CD1c-positive myeloid dendritic cell (primary cell): ENCODE data around the gene ENDOG.
A peak's percentile ranks its signal among the peaks of the same experiment; 100 is the strongest.
"Not testable (repeated sequence)": the region's sequence is repeated elsewhere in the genome, so short reads cannot be mapped to it uniquely, and the experiment has no call there.

Experiments
- DNase-seq: peaks from one replicate; pipeline ENCODE4 v3.0.0-alpha.2; 2016; ENCODE audit errors: extremely low spot score

Gene ENDOG

GRCh38 chr9:128828719-128829452 is 10.6 kb downstream of the ENDOG start:
- DNase-seq = no peak

GRCh38 chr9:128829477-128830251 is 11.4 kb downstream of the ENDOG start, which contains the start of gene SPOUT1:
Gene SPOUT1 (minus strand): TSS chr9:128829794. CDS start chr9:128829780, 14 bp downstream.
- peak; percentile 97 for DNase-seq

DNA sequence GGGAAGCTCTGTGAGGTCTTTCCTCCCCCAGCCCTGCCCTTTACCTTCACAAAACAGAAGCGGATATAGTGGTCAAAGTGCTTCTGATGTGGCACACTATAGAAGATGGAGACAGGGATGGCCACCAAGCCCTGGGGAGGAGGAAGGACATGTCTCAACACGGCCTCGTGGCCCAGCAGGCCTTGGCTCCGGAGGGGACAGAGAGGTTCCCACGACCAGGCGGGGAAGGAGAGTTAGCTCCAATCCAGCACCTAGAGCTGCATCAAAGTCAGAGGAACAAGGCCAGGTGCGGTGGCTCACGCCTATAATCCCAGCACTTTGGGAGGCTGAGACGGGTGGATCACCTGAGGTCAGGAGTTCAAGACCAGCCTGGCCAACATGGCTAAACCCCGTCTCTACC is 15.4 kb downstream of the ENDOG start:
- DNase-seq = no peak

DNA sequence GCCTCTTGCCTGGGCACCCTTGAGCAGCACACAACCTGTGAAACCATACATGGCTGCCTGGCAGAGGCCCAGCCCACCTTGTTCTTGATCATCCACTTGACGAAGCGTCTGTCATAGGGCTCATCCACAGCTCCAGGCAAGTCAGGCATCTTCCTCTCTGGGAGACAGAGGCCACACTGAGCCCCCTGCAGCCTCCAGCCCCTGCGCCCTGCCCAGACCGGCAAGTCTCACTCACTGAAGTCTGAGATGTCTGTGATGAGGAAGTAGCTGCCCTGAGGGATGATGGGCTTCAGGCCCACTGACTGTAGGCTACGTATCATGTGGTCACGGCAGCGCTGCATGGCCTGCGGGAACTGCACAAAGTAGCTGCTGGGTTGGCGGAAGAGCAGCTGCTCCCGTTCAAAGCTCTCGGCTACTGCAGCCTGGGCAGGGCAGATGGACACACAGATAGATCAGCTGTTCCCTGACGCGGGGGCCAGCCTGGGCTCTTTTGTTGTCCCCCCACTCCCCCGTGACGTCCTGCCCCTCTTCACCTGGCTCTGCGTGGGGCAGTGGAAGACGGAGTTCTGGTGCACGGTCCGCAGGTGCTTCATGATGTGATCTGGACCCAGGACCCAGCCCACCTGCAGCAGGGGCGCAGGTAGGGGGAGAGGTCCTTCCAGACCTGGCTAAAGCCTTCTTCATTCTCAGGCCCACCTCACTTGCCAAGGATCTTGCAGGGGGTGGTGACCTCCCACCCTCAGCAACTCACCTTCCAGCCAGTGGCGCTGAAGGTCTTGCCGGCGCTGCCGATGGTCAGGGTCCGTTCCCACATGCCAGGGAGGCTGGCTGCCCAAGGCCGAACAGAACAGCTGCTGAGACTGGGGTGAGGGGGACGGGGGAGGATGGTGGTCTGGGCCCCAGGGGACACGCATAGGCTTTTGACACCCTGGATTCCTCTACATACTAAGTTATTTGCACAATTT is 17.2 kb downstream of the ENDOG start:
- DNase-seq = no peak

GRCh38 chr9:128836509-128837145 is 18.3 kb downstream of the ENDOG start:
- no peak for DNase-seq

DNA sequence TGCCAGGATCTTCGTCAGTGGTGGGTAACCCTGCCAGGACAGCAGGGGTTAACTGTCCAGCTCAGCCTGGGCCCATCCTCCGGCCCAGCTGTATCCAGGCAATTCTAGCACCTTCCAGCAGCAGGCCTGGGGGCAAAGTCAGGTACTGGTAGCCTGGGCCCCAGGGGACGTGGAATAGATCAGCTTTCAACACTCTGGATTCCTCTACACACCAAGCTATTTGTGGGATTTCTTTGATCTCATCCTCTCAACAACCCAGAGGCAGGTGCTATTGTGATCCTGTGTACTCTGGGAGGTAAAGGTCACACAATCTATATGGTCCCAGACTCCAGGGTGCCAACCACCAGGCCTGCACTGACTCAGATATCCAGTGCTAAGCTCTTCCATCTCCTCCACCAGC is 20.0 kb downstream of the ENDOG start:
- DNase-seq = no peak

DNA sequence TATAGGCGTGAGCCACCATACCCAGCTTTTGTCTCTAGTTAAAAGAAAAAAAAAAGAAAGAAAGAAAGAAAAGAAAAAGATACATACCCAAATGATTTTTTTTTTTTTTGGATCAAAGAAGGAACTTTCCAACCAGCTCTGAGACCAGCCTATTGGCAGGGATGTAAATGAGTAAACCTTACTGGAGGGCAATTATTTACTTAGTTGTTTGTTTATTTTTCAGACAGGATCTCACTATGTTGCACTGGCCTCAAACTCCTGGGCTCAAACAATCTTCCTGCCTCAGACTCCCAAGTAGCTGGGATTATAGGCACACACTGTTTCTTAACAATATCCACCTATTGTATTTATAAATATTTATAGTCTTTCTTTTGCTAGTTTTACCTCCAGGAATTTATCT is 22.2 kb downstream of the ENDOG start:
- DNase-seq = no peak

- DNase-seq = no peak
Measured at GRCh38 chr9:128841694-128842492, 23.6 kb downstream of the ENDOG start.

DNA sequence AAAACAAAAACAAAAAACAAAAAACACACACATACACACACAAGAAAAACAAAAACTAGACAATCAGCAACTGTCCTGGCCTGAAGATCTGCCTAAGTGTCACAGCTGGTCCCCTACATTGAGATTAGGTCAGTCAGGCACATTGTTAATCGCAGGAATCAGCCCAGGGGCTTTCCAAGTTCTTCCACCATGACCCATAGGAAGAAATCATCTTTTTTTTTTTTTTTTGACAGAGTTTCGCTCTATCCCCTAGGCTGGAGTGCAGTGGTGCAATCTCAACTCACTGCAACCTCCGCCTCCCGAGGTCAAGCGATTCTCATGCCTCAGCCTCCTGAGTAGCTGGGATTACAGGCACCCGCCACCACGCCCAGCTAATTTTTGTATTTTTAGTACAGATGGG is 24.9 kb downstream of the ENDOG start:
- not testable (repeated sequence) for DNase-seq

DNA sequence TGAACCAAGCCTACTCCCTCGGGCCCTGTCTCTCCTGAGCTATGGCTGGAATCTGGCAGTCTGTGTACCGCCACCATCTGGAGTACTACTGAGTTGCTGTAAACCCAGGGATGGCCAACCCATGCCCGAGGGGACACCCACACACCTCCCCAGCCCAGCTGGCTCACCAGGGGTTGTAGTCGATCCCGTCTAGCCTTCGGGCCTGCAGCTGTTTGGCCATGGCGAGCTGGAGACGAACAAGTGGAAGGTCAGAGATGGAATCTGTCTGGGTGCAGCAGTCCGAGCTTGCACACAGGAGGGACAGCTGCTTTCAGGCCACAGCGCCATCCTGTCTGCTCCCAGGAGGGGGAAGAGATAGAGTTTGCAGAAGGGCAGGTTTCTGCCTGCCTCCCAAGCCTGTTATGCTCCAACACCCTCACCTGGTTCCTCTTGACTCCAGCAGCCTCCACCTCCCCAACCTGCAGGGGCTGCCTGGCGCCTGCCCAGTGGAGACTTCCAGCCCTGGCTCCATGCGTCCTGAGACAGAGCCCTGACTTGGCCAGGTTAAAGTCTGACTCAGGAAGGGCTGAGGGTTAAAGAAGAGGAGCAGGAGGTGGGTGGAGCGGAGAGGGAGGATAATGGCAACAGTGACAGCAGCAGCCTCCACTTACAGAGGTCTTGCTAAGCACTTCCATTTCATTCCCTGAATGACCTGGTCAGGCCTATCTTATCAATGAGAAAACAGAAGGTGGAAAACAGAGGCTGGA is 27.1 kb downstream of the ENDOG start:
- no peak for DNase-seq

- no peak for DNase-seq
Measured at GRCh38 chr9:128846680-128847030, 28.4 kb downstream of the ENDOG start.

DNA sequence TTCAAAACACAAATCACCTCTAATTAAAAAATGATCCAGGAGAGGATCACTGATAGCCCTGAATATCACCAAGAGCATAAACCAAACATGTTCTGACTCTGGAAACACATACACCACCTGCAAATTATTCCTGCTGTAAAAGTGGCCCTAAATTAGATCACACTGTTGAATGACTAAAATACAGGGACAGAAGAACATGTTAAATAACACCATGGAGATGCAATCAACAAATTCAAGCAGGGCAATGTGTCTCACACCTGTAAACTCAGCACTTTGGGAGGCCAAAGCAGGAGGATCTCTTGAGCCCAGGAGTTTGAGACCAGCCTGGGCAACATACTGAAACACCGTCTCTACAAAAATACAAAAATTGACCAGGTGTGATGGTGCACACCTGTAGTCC is 29.5 kb downstream of the ENDOG start:
- no peak for DNase-seq

- DNase-seq = not testable (repeated sequence)
Measured at GRCh38 chr9:128851024-128851423, 32.7 kb downstream of the ENDOG start.

DNA sequence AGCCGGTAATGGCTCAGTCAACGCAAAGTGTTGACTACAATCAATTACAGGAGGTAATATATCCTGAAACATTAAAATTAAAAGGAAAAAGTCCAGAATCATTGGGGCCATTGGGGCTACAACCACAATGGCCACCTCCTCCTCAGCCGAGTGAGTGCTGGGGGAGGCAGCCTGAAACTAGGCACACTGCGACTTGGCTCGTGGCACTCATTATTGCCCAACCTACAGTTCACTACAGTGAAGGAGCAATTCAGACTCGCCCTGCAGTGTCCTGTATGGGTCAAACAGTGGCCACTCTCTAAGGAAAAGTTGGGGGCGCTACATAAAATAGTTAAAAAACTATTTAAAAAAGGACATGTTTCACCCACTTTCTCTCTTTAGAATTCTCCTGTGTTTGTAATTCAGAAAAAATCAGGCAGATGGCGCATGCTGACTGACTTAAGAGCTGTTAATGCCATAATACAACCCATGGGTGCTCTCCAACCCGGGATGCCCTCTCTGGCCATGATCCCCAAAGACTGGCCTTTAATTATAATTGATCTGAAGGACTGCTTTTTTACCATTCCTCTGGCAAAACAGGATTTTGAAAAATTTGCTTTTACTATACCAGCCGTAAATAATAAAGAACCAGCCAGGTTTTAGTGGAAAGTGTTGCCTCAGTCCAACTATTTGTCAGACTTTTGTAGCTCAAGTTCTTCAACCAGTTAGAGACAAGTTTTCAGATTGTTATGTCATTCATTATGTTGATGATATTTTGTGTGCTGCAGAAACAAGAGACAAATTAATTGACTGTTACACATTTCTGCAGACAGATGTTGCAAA is 33.7 kb downstream of the ENDOG start:
- DNase-seq = peak; percentile 64

GRCh38 chr9:128852646-128853045 is 34.3 kb downstream of the ENDOG start:
- DNase-seq = not testable (repeated sequence)

GRCh38 chr9:128854454-128854853 is 36.2 kb downstream of the ENDOG start:
- DNase-seq = not testable (repeated sequence)

DNA sequence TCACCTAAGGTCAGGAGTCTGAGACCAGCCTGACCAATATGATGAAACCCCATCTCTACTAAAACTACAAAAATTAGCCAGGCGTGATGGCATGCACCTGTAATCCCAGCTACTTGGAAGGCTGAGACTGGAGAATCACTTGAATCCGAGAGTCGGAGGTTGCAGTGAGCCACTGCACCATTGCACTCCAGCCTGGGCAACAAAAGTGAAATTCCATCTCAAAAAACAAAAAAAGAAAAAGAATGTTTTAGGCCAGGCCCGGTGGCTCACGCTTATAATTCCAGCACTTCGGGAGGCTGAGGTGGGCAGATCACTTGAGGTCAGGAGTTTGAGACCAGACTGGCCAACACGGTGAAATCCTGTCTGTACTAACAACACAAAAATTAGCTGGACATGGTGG is 40.2 kb downstream of the ENDOG start:
- DNase-seq = not testable (repeated sequence)

DNA sequence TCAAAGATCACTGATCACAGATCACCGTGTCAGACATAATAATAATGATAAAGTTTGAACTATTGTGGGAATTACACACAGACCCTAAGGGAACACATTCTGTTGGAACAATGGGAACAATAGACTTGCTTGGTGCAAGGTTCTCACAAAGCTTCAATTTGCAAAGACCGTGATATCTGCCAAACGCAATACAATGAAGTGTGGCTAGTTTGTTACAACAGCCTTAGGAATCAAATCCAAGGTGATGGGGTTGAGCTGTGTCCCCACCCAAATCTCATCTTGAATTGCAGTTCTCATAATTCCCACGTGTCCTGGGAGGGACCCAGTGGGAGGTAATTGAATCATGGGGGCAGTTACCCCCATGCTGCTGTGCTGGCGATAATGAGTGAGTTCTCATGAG is 42.6 kb downstream of the ENDOG start:
- no peak for DNase-seq

DNA sequence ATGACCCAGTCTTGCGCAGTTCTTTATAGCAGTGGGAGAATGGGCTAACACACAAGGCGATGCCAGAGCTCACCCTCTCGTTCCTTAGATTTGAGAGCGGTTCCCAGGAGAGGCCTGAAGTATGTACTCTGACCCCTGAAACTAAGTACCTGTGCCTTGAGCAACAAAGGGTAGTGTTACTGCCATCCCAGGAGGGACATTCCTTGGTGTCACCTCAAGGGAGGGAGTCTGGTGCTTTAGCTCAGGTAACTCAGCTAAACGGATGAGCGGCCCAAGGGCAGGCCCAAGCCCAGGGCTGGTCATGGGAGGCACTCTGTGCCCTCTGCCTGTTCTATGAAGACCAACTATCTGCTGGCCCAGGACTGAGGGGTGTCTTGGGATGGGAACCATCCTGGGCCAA is 43.2 kb downstream of the ENDOG start:
- no peak for DNase-seq
